ENCODE results near the gene LRTM1.

LRTM1 gene

GRCh38 chr3:54928046-54928770, at the start of gene LRTM1:
TSS of gene LRTM1 (minus strand) at chr3:54928059. CDS start at chr3:54927911, 148 bp downstream.
- DNase-seq = no peak

- no peak for DNase-seq
Measured at GRCh38 chr3:54977439-54977838, 49.6 kb upstream of the LRTM1 start.

GRCh38 chr3:54970895-54971294, 43.0 kb upstream of the LRTM1 start:
- no peak for DNase-seq

DNA sequence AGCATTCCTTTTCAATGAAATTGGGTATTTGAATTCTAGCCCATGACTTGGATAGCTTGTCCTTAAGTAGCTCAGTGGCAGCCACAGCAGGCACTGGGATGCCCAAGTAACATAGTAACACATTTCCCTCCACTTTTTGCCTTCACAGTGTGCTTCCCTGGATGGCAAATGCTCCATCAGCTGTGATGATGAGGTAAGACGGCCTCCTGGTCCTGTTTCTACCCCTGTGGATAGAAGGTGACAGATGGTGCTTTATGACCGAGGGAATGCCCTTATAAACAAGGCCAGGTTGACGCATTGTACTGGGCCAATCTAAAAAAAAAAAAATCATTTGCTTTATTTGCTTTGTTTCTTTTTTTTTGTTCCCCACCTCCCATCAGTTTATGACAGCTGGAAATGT, 41.8 kb upstream of the LRTM1 start:
- no peak for DNase-seq

DNA sequence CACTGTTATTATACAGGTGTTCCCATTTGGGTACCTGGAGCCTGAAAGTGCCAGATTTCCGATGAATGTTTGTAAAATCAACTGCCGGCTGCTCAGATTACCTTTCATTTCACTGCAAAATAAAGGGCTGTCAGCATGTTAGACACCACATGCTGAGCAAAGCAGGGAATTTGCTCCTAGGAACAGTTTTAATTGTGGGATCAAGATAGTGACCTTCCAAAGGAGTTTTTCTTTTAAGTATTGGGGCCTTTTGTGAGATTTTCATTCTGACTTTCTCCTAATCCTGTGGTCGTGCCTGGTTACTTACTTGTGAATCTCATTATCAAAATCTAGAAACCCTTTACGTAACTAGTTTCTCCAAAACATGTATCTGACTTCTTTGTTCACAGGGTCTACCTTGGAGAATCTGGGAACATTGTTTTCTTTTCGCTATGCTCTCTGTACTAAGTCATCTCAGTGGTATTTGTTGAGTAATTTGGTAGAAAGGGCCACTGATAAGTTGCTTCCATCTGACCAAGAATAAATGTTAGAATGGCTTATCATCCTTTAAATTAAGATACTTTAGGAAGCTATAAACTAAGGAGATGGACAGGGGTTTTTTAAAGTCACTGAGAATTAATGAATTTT, 40.8 kb upstream of the LRTM1 start:
- DNase-seq = no peak

DNA sequence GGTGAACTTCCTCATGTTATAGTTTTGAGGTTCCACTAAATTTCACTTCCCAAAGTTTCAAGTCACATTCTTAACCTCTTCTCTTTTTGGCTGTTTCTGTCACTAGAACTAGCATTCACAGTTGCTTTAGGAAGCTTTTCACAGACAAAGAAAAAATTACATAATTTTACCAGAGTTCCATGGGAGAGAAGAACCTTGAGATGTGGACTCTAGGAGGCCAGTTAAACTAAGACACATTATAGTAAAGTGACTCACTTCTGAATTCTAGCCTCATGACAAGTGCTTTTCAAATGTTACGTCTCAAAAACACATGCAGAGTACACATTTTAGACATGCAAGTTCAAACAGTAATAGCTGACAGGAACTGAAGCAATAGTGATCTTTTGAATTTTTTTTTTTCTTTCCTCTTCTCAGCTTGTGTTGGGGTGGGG, 39.9 kb upstream of the LRTM1 start:
- no peak for DNase-seq

- no peak for DNase-seq
Measured at GRCh38 chr3:54966979-54967378, 39.1 kb upstream of the LRTM1 start.

DNA sequence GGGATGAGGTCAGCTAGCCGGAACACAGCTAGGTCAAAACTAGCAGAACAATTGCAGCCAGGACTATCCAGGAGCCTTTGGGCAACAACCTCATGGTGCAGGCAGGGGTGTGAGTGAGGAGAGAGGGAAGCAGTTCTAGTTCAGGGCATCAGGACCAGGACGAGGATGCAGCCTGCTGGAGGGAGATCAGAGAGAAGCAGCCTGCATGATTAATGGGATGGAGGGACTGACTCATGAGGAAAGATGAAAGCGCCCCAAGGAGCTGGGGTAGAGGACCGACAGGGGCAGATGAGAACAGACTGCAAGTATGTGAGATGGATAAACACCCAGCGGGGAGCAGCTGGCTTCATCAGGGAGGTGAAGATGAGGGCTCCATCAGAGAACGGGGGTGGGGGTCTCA, 37.9 kb upstream of the LRTM1 start:
- no peak for DNase-seq

GRCh38 chr3:54964081-54964480, 36.2 kb upstream of the LRTM1 start:
- DNase-seq = no peak

GRCh38 chr3:54963641-54964040, 35.8 kb upstream of the LRTM1 start:
- no peak for DNase-seq

DNA sequence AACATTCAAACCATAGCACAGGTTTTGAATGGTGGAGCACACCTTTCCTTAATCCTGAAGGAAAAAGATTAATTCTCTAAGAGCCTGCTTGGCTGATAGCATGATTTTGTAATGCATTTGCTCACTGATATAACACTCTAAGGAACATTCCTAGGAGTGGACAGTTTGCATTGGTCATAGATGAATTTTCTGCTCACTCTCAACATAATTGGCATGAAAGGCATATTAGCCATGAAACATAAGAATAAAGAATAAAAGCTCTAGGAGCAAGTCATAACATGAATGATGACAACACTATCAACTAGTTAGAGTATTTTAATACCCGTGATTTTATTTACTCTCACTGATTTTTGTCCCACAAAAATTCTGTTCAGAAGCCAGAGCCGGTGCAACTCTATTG, 34.3 kb upstream of the LRTM1 start:
- DNase-seq = no peak

DNA sequence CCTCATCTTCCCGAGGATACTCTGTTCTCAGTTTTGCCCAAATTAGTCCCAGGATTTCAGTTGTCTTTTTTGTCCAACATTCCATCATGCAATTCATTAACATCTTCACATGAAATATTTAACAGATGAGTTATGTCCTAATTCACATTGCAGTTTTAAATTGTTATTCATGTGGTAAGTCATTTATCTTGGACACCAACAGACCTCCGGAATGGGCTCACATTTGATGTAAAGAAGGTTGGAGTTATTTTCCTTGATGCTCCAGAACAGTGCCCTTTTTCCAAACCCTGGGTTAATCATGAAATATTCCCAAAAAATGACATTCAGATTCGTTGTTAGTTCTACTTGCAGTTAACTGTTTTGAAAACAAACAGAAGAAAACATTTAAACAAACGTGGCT, 32.8 kb upstream of the LRTM1 start:
- no peak for DNase-seq

GRCh38 chr3:54960082-54960481, 32.2 kb upstream of the LRTM1 start:
- no peak for DNase-seq

DNA sequence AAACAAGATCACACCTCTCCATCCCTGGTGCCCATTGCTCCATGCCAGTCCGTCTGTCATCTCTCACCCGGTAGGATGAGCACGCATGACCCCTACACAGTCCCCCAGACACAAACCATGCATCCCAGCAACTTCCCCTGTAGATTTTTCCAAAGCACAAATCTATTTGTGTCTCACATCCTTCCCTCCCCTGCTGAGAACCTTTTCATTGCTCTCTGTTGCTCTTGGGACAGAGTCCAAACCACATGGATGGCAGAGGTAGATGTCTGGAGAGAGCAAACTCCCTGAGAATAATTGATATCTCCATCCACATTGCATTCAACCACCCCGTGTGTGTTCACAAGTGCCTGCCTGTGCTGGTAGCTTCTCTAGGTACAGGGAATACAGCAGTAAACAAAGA, 29.9 kb upstream of the LRTM1 start:
- no peak for DNase-seq

DNA sequence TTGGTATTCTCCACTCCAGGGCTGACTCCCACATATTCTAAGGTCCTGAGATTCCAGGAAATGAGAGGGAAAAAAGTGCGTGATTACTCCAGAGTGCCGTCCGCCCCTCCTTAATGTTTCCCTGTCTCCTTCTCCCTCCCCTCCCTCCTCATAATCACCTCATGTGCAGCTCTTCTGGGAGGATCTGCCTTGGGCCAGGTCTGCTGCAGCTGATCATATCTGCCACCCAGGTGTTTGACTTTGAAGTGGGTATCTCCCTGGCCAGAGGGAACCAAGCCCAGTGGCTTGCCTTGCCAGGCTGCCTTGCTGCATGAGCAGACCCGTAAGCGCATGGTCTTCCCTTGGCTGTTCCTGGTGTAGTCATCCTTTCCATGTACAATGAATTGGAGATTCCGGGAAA, 28.1 kb upstream of the LRTM1 start:
- no peak for DNase-seq

DNA sequence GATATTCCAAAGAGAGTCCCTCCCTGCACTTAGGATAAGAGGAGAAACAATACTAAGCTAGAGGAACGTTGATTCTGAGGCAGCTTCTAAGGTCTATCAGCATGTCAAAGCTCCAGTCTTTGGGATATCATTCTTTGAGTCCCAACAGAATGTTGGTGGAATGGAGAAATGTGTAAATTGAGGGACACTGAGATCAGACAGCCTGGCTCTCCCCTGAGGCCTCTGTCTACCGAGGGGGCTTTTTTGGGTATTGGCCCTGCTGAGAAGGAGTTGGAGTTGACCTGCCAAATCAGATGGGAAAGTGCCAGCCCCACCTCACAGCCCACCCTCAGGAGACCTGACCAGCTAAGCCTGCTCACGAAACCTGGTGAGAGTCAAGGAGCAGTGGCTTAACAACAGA, 27.6 kb upstream of the LRTM1 start:
- no peak for DNase-seq

DNA sequence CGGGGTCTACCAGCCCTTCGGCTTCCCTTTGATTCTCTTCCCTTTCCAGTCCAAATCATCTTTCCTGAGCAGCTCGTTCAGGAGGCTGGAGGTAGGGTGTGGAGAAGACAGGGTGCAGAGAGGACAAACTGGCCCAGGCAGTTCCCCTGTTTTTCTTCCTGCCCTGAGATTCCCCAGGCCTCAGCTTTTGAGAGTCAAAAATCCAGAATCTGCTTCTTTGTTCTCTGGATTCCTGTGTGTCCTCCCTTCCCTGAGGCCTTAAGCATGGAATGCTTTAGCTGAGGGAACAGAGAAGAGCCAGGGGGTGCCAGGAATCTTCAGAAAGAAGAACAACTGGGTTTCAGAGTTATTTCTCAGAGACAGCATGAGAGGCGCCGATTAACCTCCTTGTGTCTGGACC, 26.7 kb upstream of the LRTM1 start:
- no peak for DNase-seq

DNA sequence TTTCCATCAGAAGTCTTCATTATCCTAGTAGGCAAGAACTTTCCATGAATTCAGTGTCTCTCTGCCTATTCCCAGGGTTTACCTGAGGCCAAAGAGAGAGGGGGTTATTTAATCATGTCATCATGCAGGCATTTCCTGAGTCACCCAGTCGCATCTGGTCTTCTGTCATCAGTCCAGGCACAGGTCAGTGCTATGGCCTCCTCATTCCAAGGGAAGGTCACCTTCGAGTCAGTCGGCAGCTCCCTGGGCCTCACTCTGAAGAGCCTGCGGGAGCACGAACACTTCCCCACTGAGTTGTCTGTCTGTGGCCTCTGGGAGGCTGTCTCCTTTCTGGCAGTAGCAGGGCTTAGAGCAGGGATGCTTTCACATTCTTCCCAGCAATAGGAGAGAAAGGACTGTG, 26.2 kb upstream of the LRTM1 start:
- no peak for DNase-seq

GRCh38 chr3:54951405-54951804, 23.5 kb upstream of the LRTM1 start:
- DNase-seq = peak; percentile 37

- DNase-seq = no peak
Measured at GRCh38 chr3:54950391-54951003, 22.6 kb upstream of the LRTM1 start.

- DNase-seq = no peak
Measured at GRCh38 chr3:54949491-54950044, 21.7 kb upstream of the LRTM1 start.

- no peak for DNase-seq
Measured at GRCh38 chr3:54941690-54942362, 14.0 kb upstream of the LRTM1 start.

GRCh38 chr3:54940971-54941370, 13.1 kb upstream of the LRTM1 start:
- DNase-seq = no peak

All from 8988T (cell line).